ENCODE results near the gene SCFD2. TPM values are rescaled to one million over a fixed set of nuclear protein-coding genes. Genes with fewer than 3 reads are reported as not detected.

The SCFD2 gene
- total RNA-seq, 1 donor = 33.2 TPM

- H3K4me3 ChIP-seq (ENCODE audit: low read depth, low read length) = no peak overlapping the region
- DNase-seq (ENCODE audit: low read depth) = no peak
- TF ChIP-seq, protein P1, sequence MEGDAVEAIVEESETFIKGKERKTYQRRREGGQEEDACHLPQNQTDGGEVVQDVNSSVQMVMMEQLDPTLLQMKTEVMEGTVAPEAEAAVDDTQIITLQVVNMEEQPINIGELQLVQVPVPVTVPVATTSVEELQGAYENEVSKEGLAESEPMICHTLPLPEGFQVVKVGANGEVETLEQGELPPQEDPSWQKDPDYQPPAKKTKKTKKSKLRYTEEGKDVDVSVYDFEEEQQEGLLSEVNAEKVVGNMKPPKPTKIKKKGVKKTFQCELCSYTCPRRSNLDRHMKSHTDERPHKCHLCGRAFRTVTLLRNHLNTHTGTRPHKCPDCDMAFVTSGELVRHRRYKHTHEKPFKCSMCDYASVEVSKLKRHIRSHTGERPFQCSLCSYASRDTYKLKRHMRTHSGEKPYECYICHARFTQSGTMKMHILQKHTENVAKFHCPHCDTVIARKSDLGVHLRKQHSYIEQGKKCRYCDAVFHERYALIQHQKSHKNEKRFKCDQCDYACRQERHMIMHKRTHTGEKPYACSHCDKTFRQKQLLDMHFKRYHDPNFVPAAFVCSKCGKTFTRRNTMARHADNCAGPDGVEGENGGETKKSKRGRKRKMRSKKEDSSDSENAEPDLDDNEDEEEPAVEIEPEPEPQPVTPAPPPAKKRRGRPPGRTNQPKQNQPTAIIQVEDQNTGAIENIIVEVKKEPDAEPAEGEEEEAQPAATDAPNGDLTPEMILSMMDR (IDR thresholded peaks at IDR 0.05; ENCODE audit: insufficient read depth, low read depth, low read length) = no peak
Measured at GRCh38 chr4:53234669-53235068, 131.2 kb downstream of the SCFD2 start.

- no peak for DNase-seq (ENCODE audit: low read depth)
- TF ChIP-seq, protein P1 (IDR thresholded peaks at IDR 0.05; ENCODE audit: insufficient read depth, low read depth, low read length) = no peak
Measured at GRCh38 chr4:53234111-53234510, 131.8 kb downstream of the SCFD2 start.

DNA sequence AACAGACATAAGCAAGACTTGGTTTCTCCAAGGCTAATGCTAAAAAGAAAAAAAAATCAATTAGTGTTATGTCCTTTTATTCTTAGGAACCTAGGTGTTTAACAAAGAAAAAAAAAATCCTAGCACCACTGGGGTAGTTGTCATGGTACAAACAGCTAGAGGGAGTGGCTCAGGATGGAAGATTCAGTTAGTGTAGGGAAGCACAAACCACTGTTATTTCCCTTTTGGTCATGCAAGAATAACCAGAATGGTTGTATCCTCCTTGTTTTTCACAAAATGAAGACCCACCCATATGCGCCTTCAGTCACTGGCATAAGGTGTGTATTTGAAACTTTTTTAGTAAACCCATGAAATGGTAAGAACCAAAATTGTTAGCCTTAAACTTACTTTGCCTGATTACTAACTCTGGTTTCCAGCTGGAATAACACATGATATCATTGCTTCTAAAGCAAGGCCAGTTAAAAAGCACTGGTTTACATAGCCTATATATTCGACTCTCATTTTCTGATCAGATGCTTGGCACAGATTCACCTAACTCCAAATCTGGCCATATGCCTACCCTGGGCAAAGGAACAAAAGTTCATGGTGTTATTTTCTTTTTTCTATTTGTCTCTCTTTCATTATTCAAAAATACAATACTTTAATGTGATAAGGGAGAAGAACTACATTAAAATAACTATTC, 132.6 kb downstream of the SCFD2 start:
- TF ChIP-seq, protein P1 (IDR thresholded peaks at IDR 0.05; ENCODE audit: insufficient read depth, low read depth, low read length) = no peak
- no peak for DNase-seq (ENCODE audit: low read depth)
- H3K4me3 ChIP-seq (ENCODE audit: low read depth, low read length) = no peak overlapping the region

More at GRCh38 chr4:53234111-53234510, 131.8 kb downstream of the SCFD2 start:
- H3K4me3 ChIP-seq (ENCODE audit: low read depth, low read length) = no peak overlapping the region

GRCh38 chr4:53232371-53232770, 133.5 kb downstream of the SCFD2 start:
- TF ChIP-seq, protein P1 (IDR thresholded peaks at IDR 0.05; ENCODE audit: insufficient read depth, low read depth, low read length) = no peak
- DNase-seq (ENCODE audit: low read depth) = no peak
- H3K4me3 ChIP-seq (ENCODE audit: low read depth, low read length) = no peak overlapping the region

DNA sequence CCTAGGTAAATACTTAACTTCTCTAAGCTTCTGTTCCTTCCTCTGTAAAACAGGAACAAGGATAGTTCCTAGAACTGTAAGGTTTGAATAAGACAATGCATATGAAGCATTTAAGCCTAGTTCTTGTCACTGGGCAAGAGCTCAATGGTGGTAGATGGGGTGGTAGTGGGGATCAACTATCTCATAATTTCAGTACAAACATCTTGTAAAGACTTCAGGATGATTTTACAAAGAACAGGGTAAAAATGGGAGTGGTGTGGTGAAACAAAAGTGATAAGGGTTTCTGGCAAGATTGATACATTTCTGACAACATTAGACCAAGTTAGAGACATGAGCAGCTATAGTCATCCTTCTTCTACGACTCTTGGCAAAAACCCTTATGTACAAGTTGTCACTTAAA, 137.8 kb downstream of the SCFD2 start:
- TF ChIP-seq, protein P1 (IDR thresholded peaks at IDR 0.05; ENCODE audit: insufficient read depth, low read depth, low read length) = no peak
- DNase-seq (ENCODE audit: low read depth) = no peak
- no peak overlapping the region for H3K4me3 ChIP-seq (ENCODE audit: low read depth, low read length)

- TF ChIP-seq, protein P1 (IDR thresholded peaks at IDR 0.05; ENCODE audit: insufficient read depth, low read depth, low read length) = no peak
- H3K4me3 ChIP-seq (ENCODE audit: low read depth, low read length) = no peak overlapping the region
- DNase-seq (ENCODE audit: low read depth) = no peak
Measured at GRCh38 chr4:53227451-53227850, 138.4 kb downstream of the SCFD2 start.
